ENCODE measurements around the gene UNC79.

Gene UNC79

GRCh38 chr14:93592786-93593185 is 162.0 kb downstream of the UNC79 start:
- no peak overlapping the region for H2AFZ ChIP-seq (ENCODE audit: low read length)
- H3K9ac ChIP-seq (ENCODE audit: low read length) = no peak overlapping the region
- no peaks in the 10 kb centered on the region for H3K9me2 ChIP-seq (ENCODE audit: low read depth, low read length)
- H3K4me2 ChIP-seq (ENCODE audit: low read length) = no peak overlapping the region
- H3F3A ChIP-seq (ENCODE audit: insufficient read depth, low read length) = no peaks in the 10 kb centered on the region
- H3K9me3 ChIP-seq (ENCODE audit: low read length) = no peaks in the 10 kb centered on the region
- TF ChIP-seq EZH2 (IDR thresholded peaks at IDR 0.05; ENCODE audit: borderline replicate concordance, low read length) (no peak), CTCF (IDR thresholded peaks at IDR 0.05; ENCODE audit: low read length) (no peak)
- no peaks in the 10 kb centered on the region for H3K36me3 ChIP-seq (ENCODE audit: insufficient read depth, low read length)
- H3K27ac ChIP-seq (ENCODE audit: low read depth, low read length, poor library complexity, severe bottlenecking) = no peak overlapping the region
- no peak overlapping the region for H3K4me3 ChIP-seq (ENCODE audit: low read depth, low read length, poor library complexity, severe bottlenecking)
- H3K4me1 ChIP-seq (ENCODE audit: insufficient read depth, low read length, severe bottlenecking) = no peaks in the 10 kb centered on the region
- no peaks in the 10 kb centered on the region for H3K27me3 ChIP-seq (ENCODE audit: insufficient read depth, low read length)
- no peaks in the 10 kb centered on the region for H4K20me1 ChIP-seq (ENCODE audit: insufficient read depth, low read length)
- no peaks in the 10 kb centered on the region for H3K79me2 ChIP-seq (ENCODE audit: insufficient read depth, low read length)

- no peaks in the 10 kb centered on the region for H3K79me2 ChIP-seq (ENCODE audit: insufficient read depth, low read length)
- H3K9me3 ChIP-seq (ENCODE audit: low read length) = no peaks in the 10 kb centered on the region
- no peaks in the 10 kb centered on the region for H3K4me1 ChIP-seq (ENCODE audit: insufficient read depth, low read length, severe bottlenecking)
- H4K20me1 ChIP-seq (ENCODE audit: insufficient read depth, low read length) = no peaks in the 10 kb centered on the region
- TF ChIP-seq EZH2 (IDR thresholded peaks at IDR 0.05; ENCODE audit: borderline replicate concordance, low read length) = no peak
- TF ChIP-seq CTCF (IDR thresholded peaks at IDR 0.05; ENCODE audit: low read length) = no peak
- no peak overlapping the region for H3K27ac ChIP-seq (ENCODE audit: low read depth, low read length, poor library complexity, severe bottlenecking)
- no peak overlapping the region for H2AFZ ChIP-seq (ENCODE audit: low read length)
- H3K27me3 ChIP-seq (ENCODE audit: insufficient read depth, low read length) = no peaks in the 10 kb centered on the region
- no peak overlapping the region for H3K9ac ChIP-seq (ENCODE audit: low read length)
- no peak overlapping the region for H3K4me3 ChIP-seq (ENCODE audit: low read depth, low read length, poor library complexity, severe bottlenecking)
- no peaks in the 10 kb centered on the region for H3F3A ChIP-seq (ENCODE audit: insufficient read depth, low read length)
- H3K4me2 ChIP-seq (ENCODE audit: low read length) = no peak overlapping the region
- H3K36me3 ChIP-seq (ENCODE audit: insufficient read depth, low read length) = no peaks in the 10 kb centered on the region
- H3K9me2 ChIP-seq (ENCODE audit: low read depth, low read length) = no peaks in the 10 kb centered on the region
Measured at GRCh38 chr14:93606091-93606490, 175.4 kb downstream of the UNC79 start.

GRCh38 chr14:93619176-93619793 is 188.5 kb downstream of the UNC79 start:
- Histone ChIP-seq H2AFZ (ENCODE audit: low read length) (no peak overlapping the region), H4K20me1 (ENCODE audit: insufficient read depth, low read length) (no peaks in the 10 kb centered on the region), H3K27me3 (ENCODE audit: insufficient read depth, low read length) (no peaks in the 10 kb centered on the region; the same call in 1 of the 2 replicates), H3K4me3 (ENCODE audit: low read depth, low read length, poor library complexity, severe bottlenecking) (no peak overlapping the region), H3F3A (ENCODE audit: insufficient read depth, low read length) (no peaks in the 10 kb centered on the region), H3K9ac (ENCODE audit: low read length) (no peak overlapping the region), H3K27ac (ENCODE audit: low read depth, low read length, poor library complexity, severe bottlenecking) (no peak overlapping the region), H3K36me3 (ENCODE audit: insufficient read depth, low read length) (no peaks in the 10 kb centered on the region), H3K4me1 (ENCODE audit: insufficient read depth, low read length, severe bottlenecking) (no peaks in the 10 kb centered on the region), H3K79me2 (ENCODE audit: insufficient read depth, low read length) (no peaks in the 10 kb centered on the region), H3K4me2 (ENCODE audit: low read length) (no peak overlapping the region), H3K9me2 (ENCODE audit: low read depth, low read length) (no peaks in the 10 kb centered on the region), H3K9me3 (ENCODE audit: low read length) (no peaks in the 10 kb centered on the region)
- TF ChIP-seq CTCF (IDR thresholded peaks at IDR 0.05; ENCODE audit: low read length) (peak; percentile 82), EZH2 (IDR thresholded peaks at IDR 0.05; ENCODE audit: borderline replicate concordance, low read length) (no peak)

Data from OCI-LY1 (cell line).